Anterior cingulate cortex (tissue), 58 donors: ENCODE results near the gene UGT1A5.

Source experiments
- DNase-seq, 58 donors: peaks; one replicate each; lab custom pipeline; 2025; lab: John Stamatoyannopoulos, UW

Gene UGT1A5

DNA sequence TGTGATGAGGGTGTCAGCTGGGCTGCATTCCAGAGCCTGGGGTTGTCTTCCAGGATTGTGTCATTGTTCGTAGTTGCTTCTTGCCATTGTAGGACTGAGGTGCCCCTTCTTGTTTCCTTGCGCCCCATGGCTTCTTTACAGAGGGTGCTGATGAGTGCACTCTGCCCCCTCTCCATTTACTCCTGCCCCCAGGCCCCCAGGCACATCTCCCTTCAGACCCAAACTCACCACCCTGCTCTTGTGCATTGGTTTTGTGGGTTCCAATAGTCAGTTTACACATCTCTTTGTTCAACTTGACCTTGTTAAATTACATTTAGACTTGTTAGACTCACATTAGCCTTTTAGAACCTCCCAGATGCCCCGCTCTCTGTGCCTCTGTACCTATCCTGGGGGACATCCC lies 108.5 kb downstream of the UGT1A5 start:
- DNase-seq, result no peak

GRCh38 chr2:233821709-233822100 lies 109.0 kb downstream of the UGT1A5 start:
- DNase-seq, result no peak

DNA sequence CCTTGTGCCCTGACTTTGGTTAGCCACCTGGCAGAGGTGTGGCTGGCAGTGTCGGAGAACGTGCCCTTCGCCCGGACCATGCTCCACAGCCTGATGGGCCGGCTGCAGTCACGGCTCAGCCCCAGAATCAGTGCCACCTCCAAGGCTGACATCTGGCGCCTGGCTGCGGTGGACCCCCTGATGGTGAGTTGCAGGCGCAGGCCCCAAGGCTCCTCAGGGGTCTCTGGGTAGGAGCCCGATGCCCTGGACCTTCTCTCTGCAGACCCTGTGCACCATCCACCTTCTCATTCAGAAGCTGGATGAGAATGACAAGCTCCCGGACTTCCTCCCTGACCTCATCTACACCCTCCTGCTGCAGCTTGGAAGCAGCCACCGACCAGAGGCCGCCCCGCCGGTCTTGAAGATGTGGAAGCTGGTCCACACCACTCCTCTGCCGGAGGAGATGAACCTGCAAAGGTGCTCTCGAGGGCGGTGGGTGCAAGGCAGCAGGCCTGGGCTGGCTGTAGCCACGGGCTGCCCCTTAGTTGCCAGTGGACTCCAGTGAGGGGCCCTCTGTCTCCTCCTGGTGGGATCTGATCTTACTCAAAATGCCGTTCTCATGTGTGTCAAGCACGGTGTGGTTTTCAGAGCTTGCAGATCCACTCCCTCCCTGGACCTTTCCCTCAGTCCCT lies 109.5 kb downstream of the UGT1A5 start:
- no peak for DNase-seq
